Epithelial cell of esophagus (primary cell): ENCODE results near the gene NOL9.

Source experiments
- DNase-seq: peaks from one replicate; pipeline ENCODE4 v3.0.0; 2010; ENCODE audit warnings: low read depth
- H3K4me3 ChIP-seq: 2 replicates; pipeline ENCODE4 v1.5.1; 2011; ENCODE audit warnings: mild to moderate bottlenecking, low read length, control low read depth
- CTCF ChIP-seq: IDR thresholded peaks from 2 replicates; pipeline ENCODE4 v1.5.1; 2011; ENCODE audit warnings: low read depth, mild to moderate bottlenecking, low read length, control low read depth, inconsistent platforms; ENCODE audit not compliant: insufficient read depth; ENCODE audit errors: missing control alignments

Gene NOL9

GRCh38 chr1:6511561-6512244, 42.6 kb downstream of the NOL9 start:
- no peak for DNase-seq
- TF ChIP-seq CTCF: no peak
- no peak overlapping the region for H3K4me3 ChIP-seq

GRCh38 chr1:6511056-6511455, 43.3 kb downstream of the NOL9 start:
- H3K4me3 ChIP-seq: no peak overlapping the region
- TF ChIP-seq CTCF: no peak
- no peak for DNase-seq

DNA sequence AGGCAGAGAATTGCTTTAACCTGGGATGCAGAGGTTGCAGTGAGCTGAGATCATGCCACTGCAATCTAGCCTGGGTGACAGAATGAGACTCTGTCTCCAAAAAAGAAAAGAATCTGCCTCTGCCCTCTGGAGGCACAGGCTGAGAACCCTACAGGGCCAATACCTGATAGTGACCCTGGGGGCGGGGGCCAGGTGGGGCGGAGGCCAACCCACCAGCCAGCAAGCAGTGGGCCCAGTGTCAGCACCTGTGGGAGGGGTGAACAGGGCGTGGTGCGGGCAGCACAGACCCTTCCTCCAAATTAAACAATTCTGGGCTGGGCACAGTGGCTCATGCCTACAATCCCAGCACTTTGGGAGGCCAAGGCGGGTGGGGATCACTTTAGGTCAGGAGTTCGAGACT, 43.8 kb downstream of the NOL9 start:
- H3K4me3 ChIP-seq: no peak overlapping the region
- no peak for TF ChIP-seq CTCF
- no peak for DNase-seq

- no peak overlapping the region for H3K4me3 ChIP-seq
- no peak for DNase-seq
- no peak for TF ChIP-seq CTCF
These were observed 44.4 kb downstream of the NOL9 start for GRCh38 chr1:6509919-6510291.

DNA sequence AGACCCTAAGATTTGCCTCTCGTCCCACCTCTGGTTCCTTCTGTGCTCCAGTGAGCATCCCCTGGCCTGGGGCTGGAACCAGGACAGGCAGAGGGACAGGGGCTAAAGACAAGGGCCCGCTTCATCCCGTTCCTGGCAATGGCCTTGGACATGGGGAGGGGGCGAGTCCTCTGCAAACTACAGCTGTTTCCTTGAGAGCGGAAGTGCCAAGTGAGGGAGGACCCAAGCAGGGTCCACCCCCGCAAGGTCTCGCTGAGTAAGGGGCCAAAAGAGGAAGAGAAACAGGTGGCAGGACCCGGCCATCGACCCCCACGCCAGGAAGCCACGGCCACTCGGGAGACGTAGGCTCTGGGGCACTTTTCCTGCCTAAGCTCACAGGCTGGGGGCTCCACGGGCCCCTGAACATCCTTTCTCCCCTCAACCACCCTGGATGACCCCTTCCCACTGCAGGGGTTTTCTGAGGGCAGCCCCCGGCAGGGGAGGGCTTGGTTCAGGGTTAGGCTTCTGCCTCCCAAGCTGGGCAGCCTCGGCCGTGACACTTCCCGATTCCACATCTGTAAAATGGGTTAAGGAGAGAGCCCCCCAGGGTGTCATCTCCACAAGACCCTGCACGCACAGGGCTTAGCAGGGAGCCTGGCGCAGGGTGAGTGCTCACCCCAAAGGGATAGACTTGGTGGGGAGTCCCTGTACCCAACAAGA, 44.9 kb downstream of the NOL9 start:
- no peak overlapping the region for H3K4me3 ChIP-seq
- DNase-seq: no peak
- TF ChIP-seq CTCF: no peak

DNA sequence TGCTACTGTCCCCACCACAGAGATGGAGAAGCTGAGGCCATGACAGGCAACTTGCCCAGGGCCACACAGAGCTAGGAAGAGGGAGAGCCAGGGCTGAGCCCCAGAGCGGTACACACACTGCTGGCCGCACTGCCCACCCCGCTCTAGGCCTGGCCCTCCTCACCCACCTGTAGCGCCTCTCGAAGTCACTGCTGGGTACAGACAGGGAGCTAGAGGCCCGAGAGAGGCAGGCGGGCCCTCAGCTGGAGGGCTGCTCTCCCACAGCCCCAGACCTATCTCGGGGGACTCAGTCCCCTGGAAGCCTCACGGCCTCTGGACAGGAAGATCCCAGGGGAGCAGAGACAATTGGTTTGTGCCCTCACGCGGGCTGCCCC, 45.5 kb downstream of the NOL9 start:
- TF ChIP-seq CTCF: no peak
- H3K4me3 ChIP-seq: no peak overlapping the region
- DNase-seq: no peak

DNA sequence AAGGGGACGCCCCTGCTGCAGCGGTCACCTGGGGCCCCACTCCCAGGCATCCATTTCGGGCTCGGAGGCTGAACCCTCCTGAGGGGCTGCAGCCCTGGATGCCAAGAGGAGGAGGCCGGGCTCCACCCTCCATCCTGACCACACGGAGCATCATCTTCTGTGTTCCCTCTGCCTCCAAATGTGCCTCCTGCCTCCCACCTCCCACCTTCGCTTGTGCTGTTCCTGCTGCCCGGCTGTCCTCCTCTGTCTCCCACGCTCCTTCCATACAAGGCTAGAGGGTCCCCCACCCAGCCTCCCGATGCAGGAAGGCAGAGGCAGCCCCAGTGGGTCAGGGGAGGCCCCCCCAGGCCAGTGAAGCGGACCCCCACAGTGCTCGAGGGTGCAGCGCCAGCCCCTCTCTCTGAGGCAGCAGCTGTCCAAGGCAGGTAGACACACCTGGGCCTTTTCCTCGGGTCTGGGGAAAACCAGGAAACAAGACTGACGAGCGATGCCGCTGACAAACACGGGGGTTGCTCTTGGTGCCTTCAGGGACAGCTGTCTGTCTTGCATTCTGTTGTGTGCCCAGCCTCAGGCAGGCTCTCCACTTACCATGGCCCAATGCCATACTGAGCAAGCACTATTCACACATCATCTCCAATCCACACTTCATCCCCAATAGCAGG, 46.0 kb downstream of the NOL9 start:
- TF ChIP-seq CTCF: no peak
- no peak overlapping the region for H3K4me3 ChIP-seq
- DNase-seq: no peak
